HepG2 (cell line): ENCODE data around the gene DNPEP. TPM values are rescaled to one million over a fixed set of nuclear protein-coding genes. Genes with fewer than 3 reads are reported as not detected.
A peak's percentile ranks its signal among the peaks of the same experiment; 100 is the strongest.

ENCODE experiments used
- ARID3A ChIP-seq: IDR thresholded peaks from 2 replicates; pipeline ENCODE4 v1.6.1; 2012; ENCODE audit warnings: low read depth, low read length, improper control_type of control experiment
- ARNTL ChIP-seq: sonication (generic); formaldehyde crosslinking; IDR thresholded peaks from 2 replicates; pipeline ENCODE4 v1.4.0; 2020; ENCODE audit warnings: mild to moderate bottlenecking, missing genetic modification reagents
- ATF7 ChIP-seq, 2 experiments: fragments of 450-650 bp in 1 of 2; sonication (generic) in 1 of 2; formaldehyde crosslinking in 1 of 2; IDR thresholded peaks; 2 replicates each; pipeline versions ENCODE4 v1.4.0 to v1.6.1; 2016 to 2020; ENCODE audit warnings: antibody characterized with exemption in 1 of 2, mild to moderate bottlenecking in 1 of 2, missing genetic modification reagents in 1 of 2
- BHLHE40 ChIP-seq: IDR thresholded peaks from 2 replicates; pipeline ENCODE4 v1.6.1; 2011; ENCODE audit warnings: low read length, improper control_type of control experiment
- ETS1 ChIP-seq: sonication (generic); formaldehyde crosslinking; IDR thresholded peaks from 2 replicates; pipeline ENCODE4 v1.4.0; 2020; ENCODE audit warnings: missing genetic modification reagents
- KDM3A ChIP-seq: IDR thresholded peaks from 2 replicates; pipeline ENCODE4 v1.6.1; 2018; ENCODE audit warnings: low read depth, missing compliant biosample characterization
- NFATC3 ChIP-seq: sonication (generic); formaldehyde crosslinking; IDR thresholded peaks from 2 replicates; pipeline ENCODE4 v1.5.1; 2020; ENCODE audit warnings: mild to moderate bottlenecking, missing genetic modification reagents
- SP4 ChIP-seq: sonication (generic); formaldehyde crosslinking; IDR thresholded peaks from 2 replicates; pipeline ENCODE4 v1.8.1; 2023; ENCODE audit warnings: mild to moderate bottlenecking, missing genetic modification reagents
- SYNCRIP ChIP-seq: fragments of 200-400 bp; formaldehyde crosslinking; IDR thresholded peaks from 2 replicates; pipeline ENCODE4 v1.6.1; 2018; ENCODE audit warnings: mild to moderate bottlenecking, low read depth, low read length; ENCODE audit not compliant: insufficient read depth
- ZNF513 ChIP-seq: sonication (generic); formaldehyde crosslinking; conservative IDR thresholded peaks from 2 replicates; pipeline ENCODE4 v1.5.0; 2020; ENCODE audit warnings: missing genetic modification reagents
- ZNF557 ChIP-seq: sonication (generic); formaldehyde crosslinking; IDR thresholded peaks from 2 replicates; pipeline ENCODE4 v1.4.0; 2020; ENCODE audit warnings: missing genetic modification reagents
- ZNF670 ChIP-seq: sonication (generic); formaldehyde crosslinking; IDR thresholded peaks from 2 replicates; pipeline ENCODE4 v1.8.0; 2022; ENCODE audit warnings: mild to moderate bottlenecking, missing genetic modification reagents, borderline replicate concordance
- ZNF749 ChIP-seq: sonication (generic); formaldehyde crosslinking; IDR thresholded peaks from 2 replicates; pipeline ENCODE4 v1.8.0; 2022; ENCODE audit warnings: mild to moderate bottlenecking, missing genetic modification reagents, moderate library complexity, borderline replicate concordance
- ZNF776 ChIP-seq: sonication (generic); formaldehyde crosslinking; IDR thresholded peaks from 2 replicates; pipeline ENCODE4 v1.4.0; 2020; ENCODE audit warnings: mild to moderate bottlenecking, missing genetic modification reagents
- polyA plus RNA-seq, 8 experiments: library from polyadenylated mRNA; depleted of rRNA in 3 of 8; stranded (reverse) in 7 of 8; unstranded in 1 of 8; fragments of >200 nt; fragmentation: Illumina TruSeq in 4 of 8; extraction: Trizol in 4 of 8; gene quantifications; 2 replicates each; pipeline versions ENCODE4 v1.2.1 to v1.2.3, GENCODE V29; 2011 to 2016; ENCODE audit warnings: low read depth in 4 of 8, missing spikeins in 1 of 8, mixed read lengths in 1 of 8; ENCODE audit not compliant: insufficient read depth in 1 of 8
- total RNA-seq, 5 experiments: library from RNA; depleted of rRNA; stranded (reverse); fragments of >200 nt; fragmentation: Illumina TruSeq; extraction: Trizol; gene quantifications; 2 replicates each; pipeline ENCODE4 v1.2.3, GENCODE V29; 2016; ENCODE audit warnings: low read depth in 1 of 5
- TF ChIP-seq, protein P1 (sequence below): IDR thresholded peaks from 2 replicates; pipeline ENCODE4 v1.6.1; 2016
- TF ChIP-seq, protein P2 (sequence below): sonication (generic); formaldehyde crosslinking; IDR thresholded peaks from 2 replicates; pipeline ENCODE4 v1.4.0; 2020; ENCODE audit warnings: missing genetic modification reagents; ENCODE audit errors: not compliant biosample characterization
- TF ChIP-seq, protein P3 (sequence below), 2 experiments: sonication (generic) in 1 of 2; formaldehyde crosslinking in 1 of 2; IDR thresholded peaks; 2 replicates each; pipeline versions ENCODE4 v1.4.0 to v1.6.1; 2018 to 2020; ENCODE audit warnings: missing genetic modification reagents in 2 of 2, borderline replicate concordance in 1 of 2, low read depth in 1 of 2, mild to moderate bottlenecking in 1 of 2, missing biosample characterization in 1 of 2

Gene DNPEP
- total and polyA plus RNA-seq, 2 of the 13 experiments (the other 11 are each of a cell fraction or from before 2014, with no cell fraction given) = 104 to 109 TPM

- TF ChIP-seq ARID3A (peak; percentile 10; the same call in 1 of the 2 replicates), SP4 (peak; percentile 98), BHLHE40 (peak; percentile 79), ZNF776 (CRISPR knock-in tag) (peak; percentile 76; the same call in 1 of the 2 replicates), ZNF513 (CRISPR knock-in tag) (no peak), NFATC3 (CRISPR knock-in tag) (peak; percentile 87; the same call in 1 of the 2 replicates), ZNF557 (CRISPR knock-in tag) (no peak), ETS1 (CRISPR knock-in tag) (no peak), KDM3A (CRISPR knock-in tag) (peak; percentile 44; the same call in 1 of the 2 replicates), ZNF670 (CRISPR knock-in tag) (no peak), SYNCRIP (no peak), ATF7 (IDR thresholded peaks at IDR 0.05) (no peak), ATF7 (CRISPR knock-in tag; IDR thresholded peaks at IDR 0.05) (no peak), ARNTL (CRISPR knock-in tag) (peak; percentile 78), ZNF749 (CRISPR knock-in tag) (peak; percentile 58; the same call in 1 of the 2 replicates)
- TF ChIP-seq, protein P1, sequence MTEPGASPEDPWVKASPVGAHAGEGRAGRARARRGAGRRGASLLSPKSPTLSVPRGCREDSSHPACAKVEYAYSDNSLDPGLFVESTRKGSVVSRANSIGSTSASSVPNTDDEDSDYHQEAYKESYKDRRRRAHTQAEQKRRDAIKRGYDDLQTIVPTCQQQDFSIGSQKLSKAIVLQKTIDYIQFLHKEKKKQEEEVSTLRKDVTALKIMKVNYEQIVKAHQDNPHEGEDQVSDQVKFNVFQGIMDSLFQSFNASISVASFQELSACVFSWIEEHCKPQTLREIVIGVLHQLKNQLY (CRISPR knock-in tag) = no peak; the same call in 1 of the 2 replicates
- TF ChIP-seq, protein P2, sequence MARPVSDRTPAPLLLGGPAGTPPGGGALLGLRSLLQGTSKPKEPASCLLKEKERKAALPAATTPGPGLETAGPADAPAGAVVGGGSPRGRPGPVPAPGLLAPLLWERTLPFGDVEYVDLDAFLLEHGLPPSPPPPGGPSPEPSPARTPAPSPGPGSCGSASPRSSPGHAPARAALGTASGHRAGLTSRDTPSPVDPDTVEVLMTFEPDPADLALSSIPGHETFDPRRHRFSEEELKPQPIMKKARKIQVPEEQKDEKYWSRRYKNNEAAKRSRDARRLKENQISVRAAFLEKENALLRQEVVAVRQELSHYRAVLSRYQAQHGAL (CRISPR knock-in tag) = no peak
- TF ChIP-seq, protein P3, sequence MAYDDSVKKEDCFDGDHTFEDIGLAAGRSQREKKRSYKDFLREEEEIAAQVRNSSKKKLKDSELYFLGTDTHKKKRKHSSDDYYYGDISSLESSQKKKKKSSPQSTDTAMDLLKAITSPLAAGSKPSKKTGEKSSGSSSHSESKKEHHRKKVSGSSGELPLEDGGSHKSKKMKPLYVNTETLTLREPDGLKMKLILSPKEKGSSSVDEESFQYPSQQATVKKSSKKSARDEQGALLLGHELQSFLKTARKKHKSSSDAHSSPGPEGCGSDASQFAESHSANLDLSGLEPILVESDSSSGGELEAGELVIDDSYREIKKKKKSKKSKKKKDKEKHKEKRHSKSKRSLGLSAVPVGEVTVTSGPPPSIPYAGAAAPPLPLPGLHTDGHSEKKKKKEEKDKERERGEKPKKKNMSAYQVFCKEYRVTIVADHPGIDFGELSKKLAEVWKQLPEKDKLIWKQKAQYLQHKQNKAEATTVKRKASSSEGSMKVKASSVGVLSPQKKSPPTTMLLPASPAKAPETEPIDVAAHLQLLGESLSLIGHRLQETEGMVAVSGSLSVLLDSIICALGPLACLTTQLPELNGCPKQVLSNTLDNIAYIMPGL (CRISPR knock-in tag; IDR thresholded peaks at IDR 0.05; ENCODE audit: borderline replicate concordance in 1 of 2, low read depth in 1 of 2) = peak; percentile 50 to 80
Observed at GRCh38 chr2:219387306-219388120, at the start of gene DNPEP (continued).
